ENCODE results near the gene TUBD1.

DNA sequence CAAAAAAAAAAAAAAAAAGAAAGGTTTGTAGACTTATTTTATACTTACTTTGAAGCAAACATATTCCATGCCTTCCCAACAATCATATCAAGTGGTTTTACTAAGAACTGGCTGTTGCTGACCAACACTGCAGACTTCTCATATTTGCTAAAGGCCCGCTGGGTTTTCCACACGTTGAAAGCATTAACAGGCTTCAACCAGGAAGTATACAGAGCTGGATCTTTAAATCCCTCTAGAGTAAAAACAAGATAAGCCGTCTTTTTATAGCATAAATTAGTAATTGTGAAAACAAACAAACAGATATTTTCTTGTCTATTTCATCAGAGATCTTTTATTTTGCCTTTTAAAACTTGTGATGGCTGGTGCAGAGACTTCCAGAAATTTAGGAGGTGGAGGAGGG, 29.1 kb downstream of the TUBD1 start:
- TF ChIP-seq, protein P1, sequence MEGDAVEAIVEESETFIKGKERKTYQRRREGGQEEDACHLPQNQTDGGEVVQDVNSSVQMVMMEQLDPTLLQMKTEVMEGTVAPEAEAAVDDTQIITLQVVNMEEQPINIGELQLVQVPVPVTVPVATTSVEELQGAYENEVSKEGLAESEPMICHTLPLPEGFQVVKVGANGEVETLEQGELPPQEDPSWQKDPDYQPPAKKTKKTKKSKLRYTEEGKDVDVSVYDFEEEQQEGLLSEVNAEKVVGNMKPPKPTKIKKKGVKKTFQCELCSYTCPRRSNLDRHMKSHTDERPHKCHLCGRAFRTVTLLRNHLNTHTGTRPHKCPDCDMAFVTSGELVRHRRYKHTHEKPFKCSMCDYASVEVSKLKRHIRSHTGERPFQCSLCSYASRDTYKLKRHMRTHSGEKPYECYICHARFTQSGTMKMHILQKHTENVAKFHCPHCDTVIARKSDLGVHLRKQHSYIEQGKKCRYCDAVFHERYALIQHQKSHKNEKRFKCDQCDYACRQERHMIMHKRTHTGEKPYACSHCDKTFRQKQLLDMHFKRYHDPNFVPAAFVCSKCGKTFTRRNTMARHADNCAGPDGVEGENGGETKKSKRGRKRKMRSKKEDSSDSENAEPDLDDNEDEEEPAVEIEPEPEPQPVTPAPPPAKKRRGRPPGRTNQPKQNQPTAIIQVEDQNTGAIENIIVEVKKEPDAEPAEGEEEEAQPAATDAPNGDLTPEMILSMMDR (conservative IDR thresholded peaks at IDR 0.05; ENCODE audit: low read depth, low read length): no peak
- no peak for TF ChIP-seq EZH2 (IDR thresholded peaks at IDR 0.05; ENCODE audit: borderline replicate concordance, low read depth, low read length, poor library complexity, severe bottlenecking)

Measured in A673 (cell line).